Colonic mucosa (tissue), 4 donors: ENCODE results near the gene TIFAB. TPM values are rescaled to one million over a fixed set of nuclear protein-coding genes. Genes with fewer than 3 reads are reported as not detected.
A peak's percentile ranks its signal among the peaks of the same experiment; 100 is the strongest.

Experiments used
- DNase-seq: peaks from one replicate; pipeline ENCODE4 v3.0.0-alpha.2; 2020
- H3K27ac ChIP-seq: fragments of 200-600 bp; one replicate; pipeline ENCODE4 v1.8.0; 2021
- H3K27me3 ChIP-seq: fragments of 200-600 bp; one replicate; pipeline ENCODE4 v1.8.0; 2021
- H3K36me3 ChIP-seq: fragments of 200-600 bp; one replicate; pipeline ENCODE4 v1.8.0; 2021
- H3K4me1 ChIP-seq: fragments of 200-600 bp; one replicate; pipeline ENCODE4 v1.8.0; 2021; ENCODE audit warnings: mild to moderate bottlenecking
- H3K4me3 ChIP-seq: fragments of 200-600 bp; one replicate; pipeline ENCODE4 v1.8.0; 2021
- H3K9ac ChIP-seq, 2 donors: one replicate each; pipeline ENCODE4 v1.7.0; 2013; ENCODE audit warnings: control low read depth in 2 of 2, low read depth in 2 of 2, low read length in 2 of 2
- H3K9me3 ChIP-seq: fragments of 200-600 bp; one replicate; pipeline ENCODE4 v1.8.0; 2021
- CTCF ChIP-seq: fragments of 200-600 bp; IDR thresholded peaks from one replicate; pipeline ENCODE4 v1.8.0; 2022; ENCODE audit warnings: antibody characterized with exemption, mild to moderate bottlenecking
- intact Hi-C: fragments of 100-400 bp; cut with DNase I; formaldehyde crosslinking; loops from one replicate; pipeline ENCODE4 v1.14.1; 2022
- total RNA-seq, 2 donors: library from RNA; stranded (reverse); fragmentation: NEBNext Ultra II Directional in 1 of 2; extraction: Animal tissue kit (Norgen Biotek cat#: 25700) in 1 of 2; gene quantifications; one replicate each; pipeline ENCODE4 v1.2.1, GENCODE V29; 2021
- donor health status: healthy.
- donor health status: DM: no; HTN: no; CAD: no.
- donor health status: DM: no; HTN: no; CAD: no.

Gene TIFAB
- total RNA-seq, 2 donors from 2014 or later, result 0.07 to 0.42 TPM

- H3K9ac ChIP-seq, result no peak overlapping the region
- no peaks in the 10 kb centered on the region for H3K27me3 ChIP-seq
- no peaks in the 10 kb centered on the region for H3K4me1 ChIP-seq
- TF ChIP-seq CTCF, result no peak
- H3K4me3 ChIP-seq, result no peak overlapping the region
- intact Hi-C loops, result no loop called here
- no peaks in the 10 kb centered on the region for H3K9me3 ChIP-seq
- no peak overlapping the region for H3K27ac ChIP-seq
- no peak for DNase-seq
- no peaks in the 10 kb centered on the region for H3K36me3 ChIP-seq
Observed at GRCh38 chr5:135429301-135430134, 22.6 kb downstream of the TIFAB start.

GRCh38 chr5:135428586-135428985 lies 23.6 kb downstream of the TIFAB start:
- Histone ChIP-seq H3K9me3 (no peaks in the 10 kb centered on the region), H3K9ac (no peak overlapping the region), H3K27me3 (no peaks in the 10 kb centered on the region), H3K27ac (no peak overlapping the region), H3K4me3 (no peak overlapping the region), H3K4me1 (no peaks in the 10 kb centered on the region), H3K36me3 (no peaks in the 10 kb centered on the region)
- DNase-seq, result no peak
- TF ChIP-seq CTCF, result no peak
- intact Hi-C loops, result no loop called here

- DNase-seq, result no peak
- no peak overlapping the region for H3K27ac ChIP-seq
Observed at GRCh38 chr5:135426102-135427082, 25.8 kb downstream of the TIFAB start.

GRCh38 chr5:135425641-135426040 lies 26.5 kb downstream of the TIFAB start:
- intact Hi-C loops, result no loop called here
- no peak overlapping the region for H3K27ac ChIP-seq

More at GRCh38 chr5:135426102-135427082, 25.8 kb downstream of the TIFAB start:
- Histone ChIP-seq H3K27me3 (no peaks in the 10 kb centered on the region), H3K9me3 (no peaks in the 10 kb centered on the region), H3K4me3 (no peak overlapping the region), H3K36me3 (no peaks in the 10 kb centered on the region), H3K4me1 (no peaks in the 10 kb centered on the region), H3K9ac (no peak overlapping the region)
- peak; percentile 55 for TF ChIP-seq CTCF
- intact Hi-C loops, result no loop called here

More at GRCh38 chr5:135425641-135426040, 26.5 kb downstream of the TIFAB start:
- Histone ChIP-seq H3K9ac (no peak overlapping the region), H3K9me3 (no peaks in the 10 kb centered on the region), H3K27me3 (no peaks in the 10 kb centered on the region), H3K36me3 (no peaks in the 10 kb centered on the region), H3K4me3 (no peak overlapping the region), H3K4me1 (no peaks in the 10 kb centered on the region)
- TF ChIP-seq CTCF, result no peak
- DNase-seq, result no peak
